Lower lobe of right lung (tissue), 2 donors: ENCODE data around the gene NPIPA3. TPM values are rescaled to one million over a fixed set of nuclear protein-coding genes. Genes with fewer than 3 reads are reported as not detected.
"Not testable (repeated sequence)": the region's sequence is repeated elsewhere in the genome, so short reads cannot be mapped to it uniquely, and the experiment has no call there.

Experiments used
- ATAC-seq, 2 donors: fragments of 200-7000 bp; cut with Tn5 transposase; one replicate each; pipeline ENCODE4 v1.9.1; 2020 to 2022; ENCODE audit warnings: mild to moderate bottlenecking in 2 of 2, moderate library complexity in 2 of 2
- DNase-seq: peaks from one replicate; pipeline ENCODE4 v3.0.0-alpha.2; 2020
- H3K27ac ChIP-seq: fragments of 200-600 bp; one replicate; pipeline ENCODE4 v1.8.0; 2022
- H3K27me3 ChIP-seq: fragments of 200-600 bp; one replicate; pipeline ENCODE4 v1.8.0; 2022; ENCODE audit warnings: low read depth
- H3K36me3 ChIP-seq: fragments of 200-600 bp; one replicate; pipeline ENCODE4 v1.8.0; 2022; ENCODE audit warnings: mild to moderate bottlenecking
- H3K4me1 ChIP-seq: fragments of 200-600 bp; one replicate; pipeline ENCODE4 v1.8.0; 2022
- H3K4me3 ChIP-seq: fragments of 200-600 bp; one replicate; pipeline ENCODE4 v1.8.0; 2022; ENCODE audit warnings: mild to moderate bottlenecking
- H3K9me3 ChIP-seq: fragments of 200-600 bp; one replicate; pipeline ENCODE4 v1.8.0; 2022
- intact Hi-C: fragments of 100-400 bp; cut with DNase I; formaldehyde crosslinking; loops from one replicate; pipeline ENCODE4 v1.11.0; 2022
- long read RNA-seq: library from polyadenylated mRNA; unstranded; transcript quantifications from one replicate; pipeline ENCODE4 v2.0.0, GENCODE V29; 2021
- total RNA-seq: library from RNA; stranded (reverse); fragmentation: NEBNext Ultra II Directional; extraction: Animal tissue kit (Norgen Biotek cat#: 25700); gene quantifications from one replicate; pipeline ENCODE4 v1.2.1, GENCODE V29; 2021
- TF ChIP-seq, protein P1 (sequence below): fragments of 200-600 bp; IDR thresholded peaks from one replicate; pipeline ENCODE4 v1.8.0; 2022; ENCODE audit warnings: antibody characterized with exemption, mild to moderate bottlenecking
- donor health status: DM: no; HTN: yes; CAD: no; lungs with severe emphysema.

Gene NPIPA3
- total RNA-seq = 1.4 TPM
- long read RNA-seq = 0 reads

DNA sequence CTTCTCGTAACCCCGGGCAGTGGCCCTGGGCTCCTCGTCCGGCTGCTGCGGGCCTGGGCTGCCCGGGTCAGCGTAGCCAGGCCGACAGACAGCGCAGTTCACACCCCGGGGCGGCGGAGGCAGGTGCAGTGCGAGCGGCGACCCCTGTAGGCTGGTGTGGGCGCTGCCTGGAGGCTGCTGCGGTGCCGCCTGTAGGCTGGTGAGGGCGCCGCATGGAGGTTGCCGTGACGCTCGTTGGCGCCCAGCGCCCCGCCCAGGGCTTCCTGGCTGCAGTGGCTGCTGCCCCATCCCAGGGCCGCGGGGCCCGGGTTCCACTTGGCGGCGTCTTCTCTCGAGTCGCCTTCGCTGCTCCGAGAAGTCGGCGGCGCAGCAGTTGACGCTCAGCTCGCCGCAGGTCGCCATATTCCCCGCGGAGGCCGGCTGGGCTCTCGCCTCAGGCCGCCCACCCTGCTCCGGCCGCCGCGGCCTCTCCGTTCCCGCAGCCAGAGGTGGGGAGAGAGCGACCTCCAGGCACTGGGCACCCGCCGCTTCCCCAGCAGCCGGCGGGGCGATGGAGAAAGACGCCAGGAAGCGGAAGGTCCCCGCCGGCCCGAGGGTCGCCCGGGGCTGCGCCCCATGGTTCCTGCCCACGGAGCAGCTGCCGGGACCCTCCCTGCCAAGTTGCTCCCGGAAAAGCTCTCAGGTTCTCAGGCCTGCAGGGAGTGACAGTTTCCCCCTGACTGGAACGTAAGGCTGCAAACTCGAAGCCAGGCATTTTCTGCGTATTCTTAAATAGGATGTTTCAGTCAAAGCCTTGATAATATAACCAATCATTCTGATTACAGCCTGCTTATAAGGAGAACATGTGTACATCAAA lies at the start of gene NPIPA3:
Gene NPIPA3, plus strand, starts transcription at position 256 of the 856 bp plus-strand sequence. CDS start 5,533 bp downstream, outside the sequence.
- H3K27me3 ChIP-seq, DNase-seq, H3K4me3 ChIP-seq, intact Hi-C loops, H3K36me3 ChIP-seq, H3K9me3 ChIP-seq, H3K4me1 ChIP-seq, H3K27ac ChIP-seq: not testable (repeated sequence)
- peak; percentile 100 for ATAC-seq

DNA sequence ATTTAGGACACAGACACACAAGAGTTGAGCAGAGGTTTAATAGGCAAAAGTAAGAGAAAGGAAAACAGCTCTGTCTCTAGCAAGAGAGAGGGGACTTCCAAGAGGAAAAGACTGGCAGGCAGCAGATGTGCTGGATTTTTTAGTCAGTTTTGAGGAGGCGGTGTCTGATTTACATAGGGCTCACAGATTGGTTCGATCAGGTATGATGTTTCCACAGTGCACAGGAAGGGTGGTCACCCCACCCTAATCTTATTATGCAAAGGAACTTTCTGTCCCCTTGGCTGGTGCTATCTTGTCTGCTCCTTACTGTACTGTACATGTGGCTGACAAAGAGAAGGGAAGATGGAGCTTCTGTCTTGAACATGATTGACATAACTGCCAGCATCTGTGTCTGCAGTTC lies 45.1 kb upstream of the NPIPA3 start:
- Histone ChIP-seq H3K4me1 (peaks cover 28% of the 10 kb centered on the region), H3K27me3 (no peaks in the 10 kb centered on the region), H3K36me3 (peaks cover 98% of the 10 kb centered on the region), H3K4me3 (no peak overlapping the region), H3K27ac (peak overlapping the region; percentile 85), H3K9me3 (no peaks in the 10 kb centered on the region)
- TF ChIP-seq, protein P1, sequence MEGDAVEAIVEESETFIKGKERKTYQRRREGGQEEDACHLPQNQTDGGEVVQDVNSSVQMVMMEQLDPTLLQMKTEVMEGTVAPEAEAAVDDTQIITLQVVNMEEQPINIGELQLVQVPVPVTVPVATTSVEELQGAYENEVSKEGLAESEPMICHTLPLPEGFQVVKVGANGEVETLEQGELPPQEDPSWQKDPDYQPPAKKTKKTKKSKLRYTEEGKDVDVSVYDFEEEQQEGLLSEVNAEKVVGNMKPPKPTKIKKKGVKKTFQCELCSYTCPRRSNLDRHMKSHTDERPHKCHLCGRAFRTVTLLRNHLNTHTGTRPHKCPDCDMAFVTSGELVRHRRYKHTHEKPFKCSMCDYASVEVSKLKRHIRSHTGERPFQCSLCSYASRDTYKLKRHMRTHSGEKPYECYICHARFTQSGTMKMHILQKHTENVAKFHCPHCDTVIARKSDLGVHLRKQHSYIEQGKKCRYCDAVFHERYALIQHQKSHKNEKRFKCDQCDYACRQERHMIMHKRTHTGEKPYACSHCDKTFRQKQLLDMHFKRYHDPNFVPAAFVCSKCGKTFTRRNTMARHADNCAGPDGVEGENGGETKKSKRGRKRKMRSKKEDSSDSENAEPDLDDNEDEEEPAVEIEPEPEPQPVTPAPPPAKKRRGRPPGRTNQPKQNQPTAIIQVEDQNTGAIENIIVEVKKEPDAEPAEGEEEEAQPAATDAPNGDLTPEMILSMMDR = no peak
- no peak for DNase-seq
- ATAC-seq = no peak
- intact Hi-C loops = no loop called here

DNA sequence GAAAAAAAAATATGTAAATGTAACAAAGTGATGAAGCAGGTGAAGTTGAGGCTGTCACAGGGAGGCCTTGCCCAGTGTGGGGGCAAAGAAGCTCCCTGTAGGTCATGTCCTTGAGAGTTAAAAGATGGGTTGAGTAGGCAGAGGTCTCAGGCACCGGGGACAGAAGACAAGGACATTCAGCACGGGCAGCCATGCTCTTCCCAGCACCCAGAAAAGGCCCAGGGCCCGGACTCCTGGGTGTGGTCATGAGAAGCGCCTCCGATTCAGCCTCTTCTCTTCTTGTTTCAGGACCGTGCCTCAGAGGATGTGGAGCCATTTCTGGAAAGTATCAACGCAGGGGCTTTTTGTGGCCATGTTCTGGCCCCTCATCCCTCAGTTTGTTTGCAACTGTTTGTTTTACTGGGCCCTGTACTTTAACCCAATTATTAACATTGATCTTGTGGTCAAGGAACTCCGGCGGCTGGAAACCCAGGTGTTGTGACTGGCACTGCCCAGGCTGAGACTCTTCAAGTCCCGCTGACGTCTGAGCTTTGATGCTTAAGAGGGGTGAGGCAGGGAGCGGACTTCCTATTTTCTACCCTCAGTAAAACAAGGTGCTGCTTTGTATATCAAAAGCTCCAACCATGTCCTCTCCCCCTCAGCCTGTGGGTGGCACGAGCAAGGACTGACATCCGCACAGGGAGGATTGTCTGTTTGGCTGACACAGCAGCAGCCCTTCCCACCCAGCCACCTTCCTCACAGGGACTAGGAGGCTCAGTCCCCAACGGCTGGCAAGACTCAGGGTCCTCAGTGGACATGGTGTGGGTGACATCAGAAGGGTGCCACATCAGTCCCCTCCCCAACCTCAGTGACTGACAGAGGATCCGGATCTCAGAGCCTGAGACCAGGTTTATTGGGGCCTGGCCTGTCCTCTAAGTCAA lies 35.6 kb upstream of the NPIPA3 start:
- intact Hi-C loops = no loop called here
- TF ChIP-seq, protein P1 = no peak
- no peaks in the 10 kb centered on the region for H3K4me1 ChIP-seq
- H3K27me3 ChIP-seq = no peaks in the 10 kb centered on the region
- H3K4me3 ChIP-seq = no peak overlapping the region
- H3K27ac ChIP-seq = peak overlapping the region; percentile 71
- peak; percentile 88 to 90 for ATAC-seq
- DNase-seq = peak; percentile 78
- peaks cover 72% of the 10 kb centered on the region for H3K36me3 ChIP-seq
- no peaks in the 10 kb centered on the region for H3K9me3 ChIP-seq

DNA sequence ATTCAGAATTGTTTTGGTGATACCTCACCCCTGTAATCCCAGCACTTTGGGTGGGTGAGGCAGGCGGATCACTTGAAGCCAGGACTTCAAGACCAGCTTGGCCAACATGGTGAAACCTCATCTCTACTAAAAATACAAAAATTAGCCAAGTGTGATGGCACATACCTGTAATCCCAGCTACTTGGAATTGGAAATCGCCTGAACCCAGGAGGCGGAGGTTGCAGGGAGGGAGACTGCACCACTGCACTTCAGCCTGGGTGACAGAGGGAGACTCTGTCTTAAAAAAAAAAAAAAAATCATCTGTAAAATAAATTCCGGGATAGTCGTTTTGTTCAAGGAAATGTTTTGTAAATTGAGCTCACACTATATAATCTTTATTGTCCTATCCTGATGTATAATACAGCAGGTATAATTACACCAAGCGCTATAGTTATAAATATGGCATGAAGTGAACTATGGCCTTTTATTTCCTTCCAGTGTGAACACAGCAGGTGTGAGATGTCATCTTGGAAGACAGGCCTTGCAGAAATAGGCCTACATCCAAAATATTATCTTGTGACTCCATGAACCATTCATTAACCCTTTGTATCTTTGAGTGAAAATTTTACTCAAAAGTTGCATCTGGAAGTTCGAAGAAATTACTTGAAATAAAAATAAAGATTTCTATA lies 34.5 kb upstream of the NPIPA3 start:
- peaks cover 61% of the 10 kb centered on the region for H3K36me3 ChIP-seq
- no peaks in the 10 kb centered on the region for H3K9me3 ChIP-seq
- H3K27me3 ChIP-seq = no peaks in the 10 kb centered on the region
- intact Hi-C loops = no loop called here
- H3K27ac ChIP-seq = peak overlapping the region; percentile 71
- TF ChIP-seq, protein P1 = no peak
- ATAC-seq (no peak), DNase-seq (no peak)
- H3K4me3 ChIP-seq = no peak overlapping the region
- H3K4me1 ChIP-seq = no peaks in the 10 kb centered on the region

DNA sequence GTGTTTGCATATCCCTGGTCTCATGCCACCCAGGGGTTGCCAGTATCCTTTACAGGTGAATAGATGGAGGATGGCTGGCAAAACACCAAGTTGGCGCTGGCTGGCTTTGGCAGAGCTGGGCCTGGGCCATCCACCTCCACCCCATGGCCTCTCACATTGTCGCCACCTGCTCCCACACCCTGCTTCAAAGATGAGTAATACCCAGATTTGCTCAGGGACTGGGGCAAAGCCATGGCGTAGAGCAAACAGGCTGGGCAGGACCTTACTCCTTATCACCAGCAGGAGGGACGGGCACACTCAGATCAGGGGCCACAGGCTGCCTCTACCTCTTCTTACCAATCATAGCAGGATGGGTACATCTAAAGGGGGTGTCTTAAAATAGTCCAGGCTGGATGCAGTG lies 33.4 kb upstream of the NPIPA3 start:
- Histone ChIP-seq H3K9me3 (no peaks in the 10 kb centered on the region), H3K27ac (no peak overlapping the region), H3K36me3 (peaks cover 50% of the 10 kb centered on the region), H3K27me3 (no peaks in the 10 kb centered on the region), H3K4me1 (no peaks in the 10 kb centered on the region), H3K4me3 (no peak overlapping the region)
- ATAC-seq (peak; percentile 1 to 44), DNase-seq (peak; percentile 55)
- intact Hi-C loops = no loop called here
- TF ChIP-seq, protein P1 = no peak
